GM21529 (cell line): Measurements from ENCODE around the gene TRMT2A.

Source experiments
- ATAC-seq: cut with Tn5 transposase; IDR thresholded peaks from one replicate; pipeline ENCODE4 v1.9.1; 2021; ENCODE audit not compliant: unreplicated experiment

TRMT2A gene

GRCh38 chr22:20149257-20150250 is 32.5 kb upstream of the TRMT2A start:
- no peak for ATAC-seq

- no peak for ATAC-seq
Measured at GRCh38 chr22:20148414-20148813, 31.4 kb upstream of the TRMT2A start.

- ATAC-seq = no peak
Measured at GRCh38 chr22:20147237-20147988, 30.4 kb upstream of the TRMT2A start.

- peak; percentile 50 for ATAC-seq
Measured at GRCh38 chr22:20146777-20147176, 29.8 kb upstream of the TRMT2A start.

- ATAC-seq = no peak
Measured at GRCh38 chr22:20145832-20146223, 28.8 kb upstream of the TRMT2A start.

- ATAC-seq = no peak
Measured at GRCh38 chr22:20145206-20145831, 28.3 kb upstream of the TRMT2A start.

- ATAC-seq = no peak
Measured at GRCh38 chr22:20143883-20144665, 27.0 kb upstream of the TRMT2A start.

- ATAC-seq = no peak
Measured at GRCh38 chr22:20142711-20143621, 25.9 kb upstream of the TRMT2A start.

- ATAC-seq = no peak
Measured at GRCh38 chr22:20141186-20142077, 24.4 kb upstream of the TRMT2A start.

- ATAC-seq = no peak
Measured at GRCh38 chr22:20140521-20140964, 23.5 kb upstream of the TRMT2A start.

GRCh38 chr22:20140107-20140445 is 23.1 kb upstream of the TRMT2A start:
- ATAC-seq = no peak

- ATAC-seq = no peak
Measured at GRCh38 chr22:20139391-20140106, 22.5 kb upstream of the TRMT2A start.

- ATAC-seq = no peak
Measured at GRCh38 chr22:20138868-20139267, 21.8 kb upstream of the TRMT2A start.

- ATAC-seq = no peak
Measured at GRCh38 chr22:20138417-20138738, 21.4 kb upstream of the TRMT2A start.

GRCh38 chr22:20137671-20138416 is 20.8 kb upstream of the TRMT2A start:
- ATAC-seq = no peak

GRCh38 chr22:20137113-20137512 is 20.1 kb upstream of the TRMT2A start:
- no peak for ATAC-seq

GRCh38 chr22:20136603-20136873 is 19.5 kb upstream of the TRMT2A start:
- ATAC-seq = no peak
